GM18907 (cell line): ENCODE results near the gene ATG3.
A peak's percentile ranks its signal among the peaks of the same experiment; 100 is the strongest.
"Not testable (repeated sequence)": the region's sequence is repeated elsewhere in the genome, so short reads cannot be mapped to it uniquely, and the experiment has no call there.

Source experiments
- ATAC-seq: cut with Tn5 transposase; IDR thresholded peaks from one replicate; pipeline ENCODE4 v1.9.1; 2021; ENCODE audit warnings: mild to moderate bottlenecking, moderate library complexity; ENCODE audit not compliant: unreplicated experiment

The ATG3 gene

GRCh38 chr3:112564247-112564939 is 2.6 kb upstream of the ATG3 start:
- not testable (repeated sequence) for ATAC-seq

GRCh38 chr3:112561484-112561733 is 353 bp downstream of the ATG3 start:
- ATAC-seq: peak; percentile 57

GRCh38 chr3:112560721-112561483 is 860 bp downstream of the ATG3 start:
- peak; percentile 30 for ATAC-seq

- no peak for ATAC-seq
These were observed 1.5 kb downstream of the ATG3 start for GRCh38 chr3:112560307-112560706.

- ATAC-seq: no peak
These were observed 3.8 kb downstream of the ATG3 start for GRCh38 chr3:112557976-112558375.

GRCh38 chr3:112555535-112556170 is 6.1 kb downstream of the ATG3 start:
- no peak for ATAC-seq

- ATAC-seq: no peak
These were observed 10.9 kb downstream of the ATG3 start for GRCh38 chr3:112550859-112551258.

- ATAC-seq: no peak
These were observed 15.5 kb downstream of the ATG3 start for GRCh38 chr3:112546216-112546759.

- peak; percentile 83 for ATAC-seq
These were observed 21.7 kb downstream of the ATG3 start for GRCh38 chr3:112539825-112540650.

- no peak for ATAC-seq
These were observed 30.4 kb downstream of the ATG3 start for GRCh38 chr3:112531358-112531781.

- no peak for ATAC-seq
These were observed 31.2 kb downstream of the ATG3 start for GRCh38 chr3:112530573-112530972.

- ATAC-seq: not testable (repeated sequence)
These were observed 37.6 kb downstream of the ATG3 start for GRCh38 chr3:112524127-112524526.

GRCh38 chr3:112519424-112520001 is 42.2 kb downstream of the ATG3 start:
- ATAC-seq: peak; percentile 63

- not testable (repeated sequence) for ATAC-seq
These were observed 42.8 kb downstream of the ATG3 start for GRCh38 chr3:112518970-112519369.

- ATAC-seq: peak; percentile 99
These were observed 47.1 kb downstream of the ATG3 start for GRCh38 chr3:112514527-112515128.

- no peak for ATAC-seq
These were observed 49.4 kb downstream of the ATG3 start for GRCh38 chr3:112512320-112512719.

GRCh38 chr3:112508860-112509259 is 52.9 kb downstream of the ATG3 start:
- no peak for ATAC-seq

GRCh38 chr3:112508261-112508660 is 53.5 kb downstream of the ATG3 start:
- no peak for ATAC-seq

GRCh38 chr3:112505907-112506306 is 55.9 kb downstream of the ATG3 start:
- no peak for ATAC-seq

- no peak for ATAC-seq
These were observed 57.6 kb downstream of the ATG3 start for GRCh38 chr3:112504123-112504522.
